Activated CD4-positive, alpha-beta T cell treated with anti-CD3 and anti-CD28 coated beads for 24 hours (primary cell): ENCODE measurements around the gene ATXN7L3.
A peak's percentile ranks its signal among the peaks of the same experiment; 100 is the strongest.

Experiments used
- DNase-seq, 2 donors: peaks; one replicate each; pipeline ENCODE4 v3.0.0-alpha.2; 2020; ENCODE audit warnings: low read depth in 2 of 2

ATXN7L3 gene

DNA sequence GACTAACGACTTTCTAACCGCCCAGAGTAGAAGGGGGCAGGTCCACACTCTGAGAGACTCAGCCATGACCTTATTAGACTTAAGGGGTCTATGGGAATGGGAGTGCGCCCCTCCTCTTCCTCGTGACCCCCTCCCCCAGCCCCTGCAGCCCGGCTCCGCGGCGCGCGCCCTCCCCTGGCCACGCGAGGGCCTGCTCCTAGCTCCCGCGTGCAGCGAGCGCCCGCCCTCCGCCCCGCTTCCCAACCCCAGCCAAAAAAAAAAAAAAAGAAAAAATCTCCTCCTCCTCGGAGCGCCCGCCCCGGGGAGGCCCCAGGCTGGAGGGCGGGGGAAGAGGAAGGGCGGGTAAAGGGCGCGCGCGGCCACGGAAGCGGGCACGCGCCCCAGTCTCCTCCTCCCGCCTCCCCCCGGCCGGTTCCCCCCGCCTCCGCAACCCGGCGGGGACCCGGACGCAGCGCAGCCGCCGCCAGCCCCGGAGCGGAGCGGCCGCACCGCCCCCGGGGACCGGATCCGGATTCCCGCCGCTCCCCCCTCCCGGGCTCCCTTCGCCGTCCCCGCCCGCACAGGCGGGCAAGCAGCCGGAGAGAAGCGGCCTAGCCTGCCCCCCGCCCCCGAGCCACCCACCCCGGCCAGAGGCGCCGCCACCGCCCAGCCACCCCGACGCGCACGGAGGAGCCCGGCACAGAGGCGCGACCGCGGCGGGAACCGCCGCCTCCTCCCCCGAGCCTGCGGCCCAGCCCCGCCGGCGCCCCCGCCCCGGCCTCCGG lies 18.8 kb upstream of the ATXN7L3 start:
- peak; percentile 66 to 76 for DNase-seq

DNA sequence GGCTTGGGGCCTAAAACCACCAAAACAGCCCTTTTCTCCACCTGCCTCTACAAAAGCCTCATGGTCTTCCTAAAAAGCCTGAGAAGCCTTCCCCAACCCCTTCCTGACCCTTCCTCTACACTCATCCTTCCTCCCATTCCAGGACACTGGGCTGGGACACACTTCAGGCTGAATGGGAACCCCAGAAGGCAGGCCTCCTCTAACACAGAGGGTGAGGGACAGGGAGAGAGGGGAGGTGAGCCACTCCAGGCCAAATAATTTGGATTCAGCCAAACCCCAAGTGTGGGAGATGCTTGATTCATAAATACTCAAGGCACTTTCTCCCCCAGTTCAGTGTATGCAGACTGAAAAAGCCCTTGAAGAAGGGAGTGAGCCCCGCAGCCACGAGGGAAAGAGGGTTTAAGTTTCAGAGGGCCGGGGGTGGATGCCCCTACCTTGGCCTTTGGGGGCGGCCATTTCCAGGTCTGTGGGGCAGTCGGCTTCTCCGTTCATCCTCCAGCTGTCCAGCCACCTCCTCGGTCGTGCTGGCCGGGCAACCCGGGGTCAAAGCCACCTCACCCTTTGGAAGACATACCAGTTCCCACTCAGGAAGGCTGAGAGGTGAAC lies 18.2 kb upstream of the ATXN7L3 start:
- DNase-seq, result no peak

DNA sequence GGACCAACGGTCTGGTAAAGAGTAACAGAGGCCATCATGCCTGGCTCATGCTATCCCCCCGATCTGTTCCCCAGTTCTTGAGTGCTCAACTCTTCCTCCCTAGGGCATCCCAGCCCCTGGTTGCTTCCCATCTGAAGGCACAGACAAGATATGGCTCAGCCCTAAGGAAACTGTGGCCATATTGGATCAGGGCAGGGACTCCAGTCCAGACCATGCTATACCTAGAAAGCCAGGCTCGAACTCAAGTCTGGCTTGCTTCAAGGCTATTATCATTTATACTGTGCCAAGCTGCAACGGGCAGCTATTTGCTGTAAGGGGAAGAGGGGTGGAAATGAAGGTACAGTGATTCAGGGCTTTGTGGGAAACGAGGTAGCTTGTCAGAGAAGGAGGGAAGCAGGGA lies 17.0 kb upstream of the ATXN7L3 start:
- no peak for DNase-seq

DNA sequence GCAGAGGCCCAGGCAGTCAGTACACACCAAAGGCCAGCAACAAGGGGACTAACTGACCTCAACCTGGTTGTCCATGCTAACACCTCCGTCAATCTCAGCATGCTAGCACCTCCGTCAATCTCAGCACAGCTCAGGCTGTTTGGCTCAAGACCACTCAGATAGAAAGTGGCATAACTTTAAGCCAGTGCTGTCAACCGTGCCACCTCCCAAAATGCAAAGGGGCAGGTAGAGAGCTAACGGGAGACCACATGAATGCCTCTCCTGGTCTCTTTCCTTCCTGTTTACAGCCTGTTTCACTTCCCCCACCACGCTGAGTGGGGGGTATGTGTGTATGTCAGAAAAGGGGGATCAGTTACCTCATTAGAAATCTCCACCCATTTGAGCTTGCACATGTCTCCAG lies 16.5 kb upstream of the ATXN7L3 start:
- no peak for DNase-seq

DNA sequence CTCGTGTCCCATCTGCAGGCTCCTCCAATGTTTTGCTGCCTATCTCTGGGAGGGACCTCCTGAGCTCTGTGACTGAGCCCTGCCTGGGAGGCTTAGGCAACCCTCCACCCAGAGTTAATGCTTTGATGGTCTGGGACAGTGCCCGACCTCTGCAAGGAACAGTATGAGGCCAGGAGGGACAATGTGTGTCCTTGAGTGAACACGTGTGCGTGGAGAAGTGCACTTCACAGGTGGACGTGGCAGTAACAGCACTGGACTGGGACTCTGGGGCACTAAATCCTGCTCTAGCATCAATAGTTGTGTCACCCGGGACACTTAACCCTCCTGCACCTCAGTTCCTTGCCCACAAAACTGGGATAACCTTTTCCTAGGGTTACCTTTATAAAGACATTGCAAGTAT lies 15.2 kb upstream of the ATXN7L3 start:
- no peak for DNase-seq

DNA sequence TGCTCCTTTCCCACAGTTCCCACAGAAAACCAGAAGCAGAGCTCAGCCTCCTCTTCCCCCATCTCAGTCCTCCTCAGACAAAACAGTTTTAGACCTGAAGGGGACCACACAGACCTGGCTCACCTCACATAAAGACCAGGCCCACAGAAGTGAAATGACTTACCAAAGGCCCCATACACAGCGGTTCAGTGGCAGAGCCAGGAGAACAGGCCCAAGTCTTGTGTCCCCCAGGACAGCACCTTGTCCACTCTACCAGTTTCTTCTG lies 14.5 kb upstream of the ATXN7L3 start:
- DNase-seq, result no peak

DNA sequence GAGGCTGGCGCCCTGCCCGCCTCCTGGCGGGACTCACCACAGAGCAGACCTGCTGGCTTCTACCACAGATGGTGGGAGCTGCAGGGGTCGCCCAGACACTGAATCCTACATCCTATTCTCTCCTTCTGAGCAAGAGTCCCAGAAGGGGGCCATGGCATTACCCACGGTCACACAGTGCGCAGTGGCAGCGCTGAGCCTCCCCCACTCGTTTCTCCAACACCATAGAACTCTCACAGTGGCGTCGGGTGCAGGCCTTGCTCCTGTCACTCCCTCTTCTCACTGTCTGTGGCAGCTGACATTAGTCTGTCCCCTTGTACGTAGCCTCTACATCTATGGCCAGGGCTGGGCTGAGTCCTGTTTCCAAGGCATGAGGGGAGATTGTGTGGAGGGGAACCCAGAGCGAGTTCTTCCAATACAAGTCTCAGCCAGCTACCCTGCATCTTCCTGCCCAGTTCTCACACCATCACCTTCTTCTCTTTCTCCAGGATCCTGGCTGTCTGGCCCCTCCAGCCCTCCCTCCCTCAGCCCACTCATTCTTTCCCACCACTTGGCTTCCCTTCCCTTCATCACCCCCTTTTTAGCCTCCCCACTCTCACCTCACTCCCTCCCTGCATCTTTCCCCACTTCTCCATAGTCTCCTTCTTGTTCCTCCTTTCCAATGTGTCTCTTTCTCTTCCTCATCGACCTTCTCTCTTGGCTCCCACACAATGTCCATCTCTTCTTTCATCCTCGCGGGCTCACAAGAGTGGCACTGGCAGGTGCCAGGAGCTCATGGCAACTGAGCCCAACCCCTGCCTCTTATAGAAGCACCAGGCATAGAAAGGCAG lies 13.9 kb upstream of the ATXN7L3 start:
- no peak for DNase-seq

DNA sequence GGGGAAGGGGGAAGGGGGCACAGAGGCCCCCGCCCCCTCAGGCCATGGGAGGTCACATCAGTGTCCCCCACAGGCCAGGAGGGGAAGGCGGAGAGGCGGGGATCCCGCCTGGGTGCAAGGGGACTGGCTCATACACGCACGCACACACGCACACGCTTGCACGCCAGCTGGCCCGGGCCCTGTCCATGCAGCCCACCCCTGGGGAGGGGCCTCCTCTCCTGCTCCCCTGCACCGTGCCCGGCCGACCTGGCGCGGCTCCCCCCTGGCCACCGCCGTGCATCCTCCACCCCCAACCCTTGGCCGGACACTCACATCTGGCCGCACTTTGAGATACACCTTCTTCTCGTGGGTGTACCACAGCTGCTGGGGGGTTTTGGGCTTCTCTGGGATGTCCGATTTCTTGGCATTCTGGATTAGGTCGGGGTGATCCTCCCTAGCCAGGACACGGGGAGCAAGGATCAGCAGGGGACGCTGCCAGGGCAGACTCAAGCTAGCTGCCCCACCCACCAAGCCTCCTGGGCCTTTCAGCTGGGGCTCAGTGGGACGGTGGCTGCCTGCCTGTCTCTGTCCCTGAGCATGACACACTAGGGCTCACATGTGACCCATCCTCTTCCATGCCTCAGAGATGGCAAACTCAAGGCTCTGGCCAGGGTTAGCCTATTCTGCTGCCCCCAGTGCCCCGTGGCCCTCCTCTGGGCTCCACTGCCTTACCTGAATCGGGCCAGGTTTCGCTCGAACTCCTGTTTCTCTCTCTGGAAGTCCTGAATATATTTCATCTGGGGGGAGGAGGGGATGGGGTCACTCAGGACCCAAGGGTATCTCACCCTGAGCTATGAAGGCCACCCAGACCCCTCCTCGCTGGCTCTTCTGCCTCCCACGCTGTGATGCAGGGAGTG lies 13.1 kb upstream of the ATXN7L3 start:
- DNase-seq, result no peak

DNA sequence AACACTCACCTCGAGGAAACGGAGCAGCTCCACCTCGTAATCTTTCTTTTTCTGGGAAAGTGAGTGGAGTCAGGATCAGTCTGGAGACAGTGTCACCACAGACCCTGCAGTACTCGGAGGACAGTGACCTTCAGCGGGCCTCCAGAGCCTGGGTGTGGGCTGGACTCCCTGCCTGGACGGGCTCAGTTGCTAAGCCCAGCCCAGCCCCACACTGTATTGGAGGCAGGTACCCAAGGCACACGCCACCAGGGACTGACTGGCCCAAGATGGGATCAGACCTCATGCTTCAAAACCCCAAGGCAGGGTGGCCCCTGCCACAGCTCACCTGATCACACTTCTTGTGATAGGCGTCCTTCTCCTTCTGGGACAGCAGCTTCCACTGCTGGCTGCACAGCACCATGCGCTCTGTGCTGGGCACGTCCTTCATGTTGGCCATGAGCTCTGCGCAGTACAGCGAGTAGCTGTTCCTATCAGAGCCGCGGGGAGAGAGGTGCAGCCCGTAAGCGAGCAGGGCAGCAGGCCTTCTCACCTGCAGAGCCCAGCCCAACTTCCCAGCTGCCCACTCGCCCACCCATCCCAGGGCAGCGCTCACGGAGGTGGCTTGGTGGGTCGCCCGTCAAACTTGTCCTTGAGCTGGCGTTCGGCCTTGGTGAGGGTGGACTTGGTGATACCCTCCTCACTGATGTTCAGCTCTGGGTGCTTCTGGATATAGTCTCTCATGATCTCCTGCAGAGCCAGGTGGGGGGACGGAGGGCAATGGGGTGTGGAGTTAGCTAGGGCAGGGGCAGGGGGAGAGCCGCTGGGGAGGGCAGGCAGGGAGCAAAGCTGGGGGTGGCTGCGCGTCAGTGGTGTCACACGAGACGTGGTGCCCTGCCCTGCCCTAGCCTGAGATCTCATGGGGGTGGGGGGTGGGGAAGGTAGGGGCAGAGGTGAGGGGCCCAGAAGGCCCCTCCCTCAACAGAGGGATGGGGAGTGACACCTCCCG lies 11.9 kb upstream of the ATXN7L3 start:
- DNase-seq, result no peak

DNA sequence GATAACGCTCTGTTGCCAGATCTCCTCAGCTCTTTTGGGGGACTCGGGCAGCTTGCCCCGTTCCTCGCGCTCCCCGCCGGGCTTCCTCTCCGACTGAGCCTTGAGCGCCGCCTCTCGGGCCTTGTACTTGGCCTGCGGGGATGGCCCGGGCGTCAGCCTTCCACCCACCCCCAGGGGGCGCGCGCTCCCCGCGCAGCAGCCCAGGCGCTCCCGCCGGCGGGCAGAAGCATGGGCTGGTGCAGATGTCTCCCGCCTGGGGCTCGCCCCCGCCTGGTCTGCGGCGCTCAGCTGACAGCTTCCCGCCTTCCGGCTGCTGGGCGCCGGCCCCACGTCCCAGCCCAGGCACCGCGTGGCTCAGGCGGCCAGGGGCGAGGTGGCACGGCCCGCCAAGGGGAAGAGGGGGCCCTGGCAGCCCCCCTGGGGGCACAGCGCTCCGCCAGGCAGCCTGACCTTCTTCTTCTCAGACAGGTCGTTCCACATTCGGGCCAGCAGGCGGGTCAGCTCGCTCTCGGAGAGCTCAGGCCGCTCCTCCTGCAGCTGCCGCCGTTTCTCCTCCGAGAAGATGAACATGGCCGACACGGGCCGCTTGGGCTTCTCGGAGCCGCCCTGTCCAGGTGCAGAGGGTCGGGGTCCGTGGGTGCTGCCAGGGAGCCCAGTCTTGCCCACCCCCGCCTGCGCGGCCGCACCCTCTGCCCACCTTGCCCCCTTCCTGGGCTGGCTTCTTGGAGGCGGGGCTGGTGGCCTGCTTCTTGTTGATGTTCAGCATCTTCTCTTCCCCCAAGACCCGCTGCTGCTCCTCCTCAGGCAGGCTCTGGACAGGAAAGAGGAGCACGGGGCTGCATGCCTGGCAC lies 10.9 kb upstream of the ATXN7L3 start:
- DNase-seq, result peak; percentile 84 to 85

DNA sequence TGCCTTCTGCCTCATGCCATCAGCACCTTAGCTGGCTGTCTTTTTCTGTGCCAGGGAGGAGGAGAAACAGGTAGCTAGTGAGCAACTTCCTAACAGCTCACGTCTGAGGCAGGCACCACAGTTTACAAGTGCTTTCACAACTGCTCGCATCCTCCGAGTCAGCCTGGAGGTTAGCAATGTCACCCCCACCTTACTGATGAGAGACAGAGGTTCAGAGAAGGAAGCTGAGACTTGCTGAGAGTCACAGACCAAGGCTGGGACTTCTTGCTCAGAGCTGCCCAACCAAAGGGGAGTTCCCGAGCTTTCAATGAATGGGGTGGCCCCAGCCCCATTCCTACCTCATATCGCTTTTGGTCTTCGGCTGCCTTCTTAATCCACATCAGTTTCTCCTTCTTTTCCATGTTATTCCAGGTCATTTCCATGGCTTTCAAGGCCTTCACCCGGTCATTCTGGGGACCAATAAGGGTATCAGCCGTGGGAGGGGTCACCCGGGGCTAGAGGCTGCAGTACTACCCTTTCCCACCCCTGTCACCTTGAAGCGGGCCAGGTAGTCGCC lies 10.2 kb upstream of the ATXN7L3 start:
- no peak for DNase-seq

DNA sequence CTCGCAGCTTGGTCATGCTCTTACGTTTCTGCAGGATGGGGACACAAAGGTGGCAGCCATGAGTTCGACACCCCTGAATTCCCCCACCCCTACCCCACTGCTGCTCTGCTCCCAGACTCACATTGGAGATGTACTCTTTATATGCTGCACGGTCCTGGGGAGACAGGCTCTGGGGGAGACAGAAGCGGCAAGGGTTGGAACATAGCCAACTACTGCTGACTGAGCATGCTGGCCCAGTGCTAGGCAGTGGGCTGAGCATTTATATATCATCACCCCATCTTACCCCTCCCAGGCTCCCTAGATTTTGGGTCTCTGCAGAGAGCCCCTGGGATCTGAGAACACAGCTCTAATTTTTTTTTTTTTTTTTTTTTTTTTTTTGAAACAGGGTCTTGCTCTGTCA lies 8.1 kb upstream of the ATXN7L3 start:
- DNase-seq, result no peak

DNA sequence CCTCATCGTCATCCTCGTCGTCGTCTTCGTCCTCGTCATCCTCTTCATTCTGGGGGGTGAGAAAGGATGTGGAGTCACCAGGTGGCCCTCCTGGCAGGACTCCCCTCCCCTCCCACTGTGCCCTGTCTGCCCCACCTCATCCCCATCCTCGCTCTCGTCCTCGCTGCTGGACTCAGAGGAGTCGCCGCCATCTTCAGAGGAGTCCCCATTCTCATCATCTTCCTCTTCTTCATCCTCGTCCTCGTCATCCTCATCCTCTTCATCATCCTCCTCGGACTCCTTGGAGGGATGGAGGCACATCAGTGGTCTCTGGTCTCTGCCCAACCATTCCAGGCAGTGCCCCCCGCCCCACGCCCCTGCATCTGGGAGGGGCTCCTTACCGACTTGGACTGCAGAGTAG lies 7.6 kb upstream of the ATXN7L3 start:
- no peak for DNase-seq

DNA sequence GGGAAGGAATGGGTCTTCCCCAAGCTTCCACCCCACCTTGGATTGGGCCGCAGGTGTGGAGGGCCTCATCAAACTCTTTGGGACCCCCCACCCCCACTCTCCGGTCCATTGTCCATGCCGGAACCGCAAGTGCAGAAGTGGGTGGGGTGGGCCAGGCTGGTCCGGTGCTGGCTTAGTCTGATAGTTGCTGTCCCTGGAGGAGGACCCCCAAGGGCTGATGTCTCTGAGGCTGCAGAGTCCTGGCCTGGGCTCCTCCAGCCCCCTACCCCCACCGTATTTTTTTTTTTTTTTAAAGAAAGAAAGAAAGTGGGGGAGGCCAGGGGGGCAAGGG lies 7.1 kb upstream of the ATXN7L3 start:
- no peak for DNase-seq

DNA sequence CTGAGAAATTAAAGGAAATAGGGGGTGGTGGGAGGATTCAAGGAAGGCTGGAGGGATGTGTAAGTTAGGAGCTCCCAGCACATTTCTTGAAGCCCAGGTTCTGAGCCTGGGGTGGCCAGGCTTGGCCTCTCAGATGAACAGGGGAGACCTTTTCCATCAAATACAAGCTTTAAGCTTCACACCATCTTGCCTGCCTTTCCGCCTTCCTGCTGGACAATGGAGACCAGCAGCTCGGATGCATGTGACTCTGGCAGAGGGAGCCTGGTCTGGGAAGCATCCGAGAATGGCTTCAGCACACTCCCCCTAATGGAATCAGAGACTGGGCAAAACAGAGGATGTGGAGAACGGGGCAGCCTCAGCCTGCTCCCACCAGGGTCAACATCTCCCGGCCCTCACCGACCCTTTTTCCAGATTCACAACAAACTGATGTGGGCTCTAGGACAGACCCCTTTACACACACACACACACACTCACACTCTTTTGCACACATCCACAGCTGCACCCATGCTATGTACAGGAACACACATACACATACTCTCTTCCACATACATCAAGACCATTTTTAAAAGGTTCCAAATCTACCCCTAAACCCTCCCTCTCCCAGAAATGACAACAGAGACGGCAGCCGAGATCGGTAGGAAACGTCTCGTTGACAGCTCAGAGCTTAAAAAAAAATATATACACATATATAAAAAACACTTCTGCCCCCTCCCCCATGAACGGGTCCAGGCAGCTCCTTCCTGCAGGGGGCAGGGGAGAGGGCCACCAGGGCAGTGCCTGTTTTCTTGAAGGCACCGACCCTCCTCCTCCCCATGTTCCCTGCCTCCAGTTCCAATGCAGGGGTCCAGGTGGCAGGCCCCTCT lies 6.5 kb upstream of the ATXN7L3 start:
- no peak for DNase-seq

DNA sequence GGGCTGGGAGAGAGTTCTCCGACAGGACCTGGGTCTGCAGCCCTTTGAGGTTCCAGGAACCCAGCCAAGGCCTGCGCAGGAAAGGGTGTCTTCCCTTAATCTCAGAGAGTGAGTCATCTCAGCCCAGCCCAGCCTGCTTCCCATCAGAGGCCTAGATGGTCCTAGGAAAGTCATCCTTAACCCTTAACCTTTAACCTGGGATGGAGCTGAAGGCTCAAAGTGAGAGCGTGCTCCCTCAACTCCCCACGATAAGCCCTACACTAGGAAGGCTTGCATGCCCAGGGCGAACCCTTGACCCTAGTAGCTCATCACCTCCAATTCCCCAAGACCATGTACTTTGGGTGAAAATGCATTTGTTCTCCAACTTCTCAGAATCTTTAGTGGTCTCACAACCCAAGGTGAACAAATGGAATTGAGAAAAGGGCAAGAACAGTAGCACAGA lies 4.8 kb upstream of the ATXN7L3 start:
- no peak for DNase-seq

DNA sequence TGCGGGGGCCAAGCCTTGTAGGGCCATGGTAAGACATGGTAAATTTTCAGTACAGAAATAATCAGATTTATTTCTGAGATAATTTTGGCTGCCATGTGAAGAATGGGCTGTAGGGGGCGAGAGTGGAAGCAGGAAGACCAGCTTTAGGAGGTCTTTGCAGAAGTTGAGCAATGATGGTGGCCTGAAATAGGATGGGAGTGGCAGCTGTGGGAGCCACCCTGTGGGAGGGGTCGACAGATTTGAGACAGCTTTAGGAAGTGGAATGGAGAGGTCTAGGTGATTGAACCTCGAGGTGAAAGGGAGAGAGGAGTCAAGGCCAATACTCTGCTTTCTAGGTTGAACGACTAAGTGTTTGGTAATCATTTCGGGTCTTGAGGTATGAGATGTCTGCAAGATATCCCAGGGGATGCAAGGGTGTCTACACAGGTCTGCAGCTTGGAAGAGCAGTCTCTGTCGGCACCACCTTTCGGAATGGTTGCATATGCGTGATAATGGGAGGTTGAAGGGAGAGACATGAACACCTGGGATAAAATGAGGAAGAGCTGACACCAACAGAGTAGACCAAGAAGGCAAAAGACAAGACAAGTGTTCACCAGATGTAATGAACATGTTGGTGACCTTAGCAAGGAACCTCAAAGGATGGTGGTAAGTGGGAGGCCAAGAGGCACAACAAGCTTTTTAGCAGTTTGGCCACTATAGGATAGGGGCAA lies 4.2 kb upstream of the ATXN7L3 start:
- DNase-seq, result peak in 1 of 2 donors; percentile 51

DNA sequence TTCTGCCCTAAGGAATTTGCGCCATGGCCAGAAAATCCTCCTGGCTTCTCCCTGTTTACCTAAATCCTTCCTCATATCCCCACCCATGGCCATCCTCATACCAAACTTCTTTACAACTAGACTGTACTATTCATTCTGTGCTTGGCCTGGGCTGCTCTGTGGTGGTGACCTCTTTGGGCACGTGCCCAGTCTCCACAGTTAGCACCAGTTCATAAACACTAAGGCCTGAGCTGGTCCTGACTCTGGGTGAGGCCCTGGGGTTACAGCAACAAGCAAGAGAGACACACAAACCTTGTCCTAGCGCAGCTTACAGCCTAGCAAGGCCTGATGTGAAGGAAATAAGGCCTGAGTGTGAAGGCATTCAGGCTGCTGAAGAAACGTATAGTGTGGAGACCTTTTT lies 3.1 kb upstream of the ATXN7L3 start:
- DNase-seq, result no peak
